Naive thymus-derived CD4-positive, alpha-beta T cell (primary cell): ENCODE measurements around the gene SPG21. TPM values are rescaled to one million over a fixed set of nuclear protein-coding genes. Genes with fewer than 3 reads are reported as not detected.

Experiments used
- ATAC-seq: fragments of 150-1000 bp; cut with Tn5 transposase; 2 replicates; pipeline ENCODE4 v1.10.0; 2021; ENCODE audit warnings: mild to moderate bottlenecking, moderate library complexity
- CTCF ChIA-PET: fragments of 350-600 bp; sonication (Branson Sonifier 250); formaldehyde crosslinking; loops from one replicate; lab custom pipeline; 2021; ENCODE audit warnings: antibody characterized with exemption; lab: Charles Lee
- POLR2A ChIA-PET: fragments of 350-600 bp; sonication (Branson Sonifier 250); formaldehyde crosslinking; loops from one replicate; lab custom pipeline; 2021; ENCODE audit warnings: antibody characterized with exemption, inconsistent platforms; lab: Charles Lee
- DNase-seq, 9 donors: peaks; one replicate each; pipeline versions ENCODE4 v3.0.0 to v3.0.0-alpha.2; 2020 to 2022; ENCODE audit warnings: mixed read lengths in 1 of 9
- H3K27ac ChIP-seq: one replicate; pipeline ENCODE4 v1.7.0; 2013; ENCODE audit warnings: mild to moderate bottlenecking, low read depth, low read length, moderate library complexity
- H3K27me3 ChIP-seq, 2 donors: one replicate each; pipeline ENCODE4 v1.7.0; 2013; ENCODE audit warnings: low read length in 2 of 2, mild to moderate bottlenecking in 2 of 2, moderate library complexity in 2 of 2; ENCODE audit not compliant: control insufficient read depth in 2 of 2, insufficient read depth in 2 of 2
- H3K36me3 ChIP-seq, 3 experiments: 1 replicate in 2 of 3; 2 replicates in 1 of 3; pipeline ENCODE4 v1.7.0; 2013; ENCODE audit warnings: low read length in 3 of 3, mild to moderate bottlenecking in 3 of 3, moderate library complexity in 1 of 3; ENCODE audit not compliant: insufficient read depth in 3 of 3, control insufficient read depth in 2 of 3
- H3K4me1 ChIP-seq, 2 donors: one replicate each; pipeline ENCODE4 v1.7.0; 2013; ENCODE audit warnings: low read length in 2 of 2, mild to moderate bottlenecking in 2 of 2, moderate library complexity in 1 of 2; ENCODE audit not compliant: control insufficient read depth in 2 of 2, insufficient read depth in 2 of 2
- H3K4me3 ChIP-seq: 2 replicates; pipeline ENCODE4 v1.7.0; 2013; ENCODE audit warnings: mild to moderate bottlenecking, low read length
- H3K9me3 ChIP-seq, 3 experiments: 1 replicate in 2 of 3; 2 replicates in 1 of 3; pipeline ENCODE4 v1.7.0; 2013; ENCODE audit warnings: low read length in 3 of 3; ENCODE audit not compliant: control insufficient read depth in 2 of 3
- H3K27ac Mint-ChIP-seq, 9 donors: one replicate each; pipeline ENCODE4 v1.8.0; 2020 to 2022; ENCODE audit warnings: mixed read lengths in 9 of 9, mild to moderate bottlenecking in 8 of 9, moderate library complexity in 5 of 9, inconsistent platforms in 2 of 9
- H3K27me3 Mint-ChIP-seq, 5 donors: one replicate each; pipeline ENCODE4 v1.8.0; 2021 to 2022; ENCODE audit warnings: mixed read lengths in 5 of 5, mild to moderate bottlenecking in 1 of 5
- H3K36me3 Mint-ChIP-seq, 5 donors: one replicate each; pipeline ENCODE4 v1.8.0; 2020 to 2022; ENCODE audit warnings: mixed read lengths in 5 of 5, mild to moderate bottlenecking in 3 of 5, inconsistent platforms in 1 of 5
- H3K4me1 Mint-ChIP-seq, 7 donors: one replicate each; pipeline ENCODE4 v1.8.0; 2020 to 2022; ENCODE audit warnings: mixed read lengths in 7 of 7, mild to moderate bottlenecking in 3 of 7, inconsistent platforms in 1 of 7
- H3K4me3 Mint-ChIP-seq, 10 donors: one replicate each; pipeline ENCODE4 v1.8.0; 2020 to 2022; ENCODE audit warnings: mild to moderate bottlenecking in 10 of 10, mixed read lengths in 10 of 10, moderate library complexity in 6 of 10, inconsistent platforms in 2 of 10
- H3K9me3 Mint-ChIP-seq, 11 donors: one replicate each; pipeline ENCODE4 v1.8.0; 2020 to 2022; ENCODE audit warnings: mixed read lengths in 11 of 11, mild to moderate bottlenecking in 4 of 11, inconsistent platforms in 1 of 11, moderate library complexity in 1 of 11
- intact Hi-C, 2 donors: fragments of 100-400 bp; cut with micrococcal nuclease; formaldehyde crosslinking; loops; one replicate each; pipeline ENCODE4 v1.15.1; 2023
- polyA plus RNA-seq, 2 donors: library from polyadenylated mRNA; unstranded; fragments of 300-500 nt; fragmentation: Illumina TruSeq; gene quantifications; one replicate each; pipeline ENCODE4 v1.2.3, GENCODE V29; 2021
- total RNA-seq, 6 experiments: library from RNA in 5 of 6; stranded (reverse) in 5 of 6; gene quantifications; 1 replicate in 5 of 6; 2 replicates in 1 of 6; pipeline ENCODE4 v1.2.3 and lab custom pipeline; 2021 to 2026

SPG21 gene
- total and polyA plus RNA-seq, 7 experiments from 2014 or later: 42.5 to 140 (median 63.6) TPM

DNA sequence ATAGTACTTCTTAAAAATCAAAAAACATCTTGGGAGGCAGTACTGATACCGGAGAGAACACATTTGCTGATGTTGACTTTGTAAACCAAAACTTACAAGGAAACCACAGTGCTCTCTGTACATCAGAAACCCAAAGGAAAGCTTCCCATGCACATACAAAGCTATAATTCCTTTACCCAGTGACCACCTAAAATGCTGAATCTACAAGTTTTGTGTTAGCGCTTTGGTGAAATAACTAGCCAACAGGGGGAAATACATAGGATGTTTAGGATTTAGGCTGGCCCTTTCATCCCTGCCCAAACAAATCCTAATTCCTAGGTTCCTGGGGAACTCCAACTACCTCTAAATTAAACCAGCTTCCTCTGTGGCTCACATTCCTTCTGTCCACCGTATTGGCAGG lies 15.3 kb upstream of the SPG21 start:
- POLR2A ChIA-PET: no interaction called here
- peaks cover 0 to 19% (median 9%) of the 10 kb centered on the region in 5 donors for H3K36me3 Mint-ChIP-seq

DNA sequence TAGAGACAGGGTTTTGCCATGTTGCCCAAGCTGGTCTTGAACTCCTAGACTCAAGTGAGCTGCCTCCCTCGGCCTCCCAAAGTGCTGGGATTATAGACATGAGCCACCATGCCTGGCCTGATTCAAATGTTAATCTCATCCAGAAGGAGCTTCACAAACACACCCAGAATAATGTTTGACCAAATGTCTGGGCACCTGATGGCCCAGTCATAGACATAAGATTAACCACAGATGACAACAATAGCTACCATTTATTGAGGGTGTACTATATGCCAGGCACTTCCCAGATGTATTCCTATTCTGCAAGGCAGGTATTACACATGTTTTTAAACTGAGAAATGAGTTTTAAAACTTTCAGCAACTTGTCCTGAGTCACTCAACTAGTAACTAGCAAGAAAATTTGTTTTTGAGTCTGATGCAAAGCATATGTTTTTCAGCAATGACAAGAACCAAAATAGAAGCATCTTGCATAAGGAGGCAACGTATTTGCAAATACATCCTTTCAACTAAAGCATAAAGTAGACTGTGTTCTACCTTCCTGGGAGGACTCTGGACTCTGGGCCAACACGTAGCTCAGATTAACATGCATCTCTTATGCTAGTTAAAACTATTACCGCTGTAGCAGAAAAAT lies 8.1 kb upstream of the SPG21 start:
- ATAC-seq: no peak
- POLR2A ChIA-PET: no interaction called here
- intact Hi-C loops: no loop called here
- Mint-ChIP-seq H3K4me3 (no peak overlapping the region), H3K27ac (no peak overlapping the region), H3K4me1 (peaks cover 0 to 5% (median 0%) of the 10 kb centered on the region in 7 donors), H3K27me3 (no peaks in the 10 kb centered on the region), H3K36me3 (peaks cover 0 to 4% (median under 1%) of the 10 kb centered on the region in 5 donors), H3K9me3 (peaks cover 0 to 3% (median 0%) of the 10 kb centered on the region in 11 donors)
- no peaks in the 10 kb centered on the region for H3K36me3 ChIP-seq
- no peak overlapping the region for H3K27ac ChIP-seq
- no peaks in the 10 kb centered on the region for H3K4me1 ChIP-seq
- DNase-seq: no peak
- no peak overlapping the region for H3K4me3 ChIP-seq
- H3K9me3 ChIP-seq: no peaks in the 10 kb centered on the region
- no peaks in the 10 kb centered on the region for H3K27me3 ChIP-seq
- CTCF ChIA-PET: no interaction called here

More for the DNA sequence above, 15.3 kb upstream of the SPG21 start:
- Histone ChIP-seq H3K4me3 (no peak overlapping the region), H3K27ac (no peak overlapping the region), H3K4me1 (no peaks in the 10 kb centered on the region), H3K9me3 (no peaks in the 10 kb centered on the region), H3K27me3 (no peaks in the 10 kb centered on the region), H3K36me3 (peaks cover 0 to 10% (median 0%) of the 10 kb centered on the region in 3 experiments)
- CTCF ChIA-PET: interaction anchor here (0.7 kb wide), 1 partner anchor 99 kb away, joined by 3 read pairs; no protein-coding TSS in a partner anchor
- H3K27me3 Mint-ChIP-seq: no peaks in the 10 kb centered on the region
- intact Hi-C loops: no loop called here
- no peak overlapping the region for H3K4me3 Mint-ChIP-seq
- H3K9me3 Mint-ChIP-seq: peaks cover 0 to 1% (median 0%) of the 10 kb centered on the region in 11 donors
- ATAC-seq: no peak
- H3K27ac Mint-ChIP-seq: peak overlapping the region in 1 of 9 donors; percentile 77
- DNase-seq: no peak
- H3K4me1 Mint-ChIP-seq: peaks cover 0 to 4% (median 0%) of the 10 kb centered on the region in 7 donors

DNA sequence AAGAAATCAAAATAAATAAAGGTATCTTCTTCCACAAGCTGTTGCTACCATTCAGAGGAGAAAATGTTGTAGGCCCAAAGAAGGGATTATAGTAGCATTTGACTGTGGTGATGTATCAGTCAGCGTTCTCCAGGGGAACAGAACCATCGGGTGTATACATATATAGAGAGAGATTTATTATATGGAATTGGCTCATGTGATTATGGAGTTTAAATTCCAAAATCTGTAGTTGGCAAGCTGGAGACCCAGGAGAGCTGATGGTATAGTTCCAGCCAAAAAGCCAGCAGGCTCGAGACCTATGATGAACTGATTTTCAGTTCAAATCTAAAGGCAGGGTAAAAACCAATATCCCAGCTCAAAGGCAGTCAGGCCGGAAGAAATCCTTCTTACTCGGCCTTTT lies 7.4 kb upstream of the SPG21 start:
- DNase-seq: no peak
- Histone ChIP-seq H3K27me3 (no peaks in the 10 kb centered on the region), H3K36me3 (no peaks in the 10 kb centered on the region), H3K27ac (no peak overlapping the region), H3K4me3 (no peak overlapping the region), H3K4me1 (no peaks in the 10 kb centered on the region), H3K9me3 (no peaks in the 10 kb centered on the region)
- Mint-ChIP-seq H3K4me3 (no peak overlapping the region), H3K4me1 (peaks cover 0 to 6% (median 0%) of the 10 kb centered on the region in 7 donors), H3K9me3 (peaks cover 0 to 1% (median 0%) of the 10 kb centered on the region in 11 donors), H3K36me3 (no peaks in the 10 kb centered on the region), H3K27me3 (no peaks in the 10 kb centered on the region), H3K27ac (no peak overlapping the region)
- intact Hi-C loops: no loop called here
- POLR2A ChIA-PET: no interaction called here
- no peak for ATAC-seq
- CTCF ChIA-PET: no interaction called here

DNA sequence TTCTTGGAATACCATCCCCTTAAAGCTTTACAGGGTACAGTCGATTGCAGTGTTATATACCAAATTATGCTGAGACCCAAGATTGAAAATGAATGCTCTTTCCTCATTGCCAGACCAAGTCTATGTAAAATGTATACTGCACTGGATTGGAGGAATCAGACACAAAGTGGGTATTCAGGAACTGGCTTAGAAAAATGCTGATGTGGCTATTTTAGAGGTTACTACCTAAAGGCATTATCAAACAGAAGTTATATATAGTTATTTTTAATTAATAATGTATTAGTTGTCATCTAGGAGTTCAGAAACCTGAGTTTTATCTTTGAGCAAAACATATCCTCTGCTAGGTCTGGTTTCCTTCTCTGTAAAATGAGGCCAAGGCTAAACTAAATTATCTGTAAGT lies 3.6 kb upstream of the SPG21 start:
- CTCF ChIA-PET: interaction anchor here (0.7 to 0.8 kb wide), 2 partner anchors 13 to 63 kb away, joined by 3 to 4 read pairs; no protein-coding TSS in a partner anchor
- no peaks in the 10 kb centered on the region for H3K27me3 Mint-ChIP-seq
- POLR2A ChIA-PET: interaction anchor here (0.6 to 0.7 kb wide), 2 partner anchors 35 to 167 kb away, joined by 3 read pairs; no protein-coding TSS in a partner anchor
- Histone ChIP-seq H3K27me3 (no peaks in the 10 kb centered on the region), H3K4me3 (no peak overlapping the region), H3K36me3 (peaks cover 0 to 4% (median 0%) of the 10 kb centered on the region in 3 experiments), H3K27ac (no peak overlapping the region), H3K9me3 (no peaks in the 10 kb centered on the region), H3K4me1 (peaks cover 0 to 3% of the 10 kb centered on the region in 2 donors)
- intact Hi-C loops: loop anchor here in 1 of 2 donors (5.0 kb wide), 1 partner anchor 304 kb away; the partner anchor contains the start of gene RNU5A-1
- H3K4me1 Mint-ChIP-seq: peaks cover 12 to 24% (median 23%) of the 10 kb centered on the region in 7 donors
- H3K4me3 Mint-ChIP-seq: peak overlapping the region in 3 of 10 donors; percentile 3 to 73 (median 38)
- no peaks in the 10 kb centered on the region for H3K36me3 Mint-ChIP-seq
- H3K9me3 Mint-ChIP-seq: peaks cover 0 to 1% (median 0%) of the 10 kb centered on the region in 11 donors
- ATAC-seq (no peak), DNase-seq (no peak)
- H3K27ac Mint-ChIP-seq: peak overlapping the region in 2 of 9 donors; percentile 70 to 71

DNA sequence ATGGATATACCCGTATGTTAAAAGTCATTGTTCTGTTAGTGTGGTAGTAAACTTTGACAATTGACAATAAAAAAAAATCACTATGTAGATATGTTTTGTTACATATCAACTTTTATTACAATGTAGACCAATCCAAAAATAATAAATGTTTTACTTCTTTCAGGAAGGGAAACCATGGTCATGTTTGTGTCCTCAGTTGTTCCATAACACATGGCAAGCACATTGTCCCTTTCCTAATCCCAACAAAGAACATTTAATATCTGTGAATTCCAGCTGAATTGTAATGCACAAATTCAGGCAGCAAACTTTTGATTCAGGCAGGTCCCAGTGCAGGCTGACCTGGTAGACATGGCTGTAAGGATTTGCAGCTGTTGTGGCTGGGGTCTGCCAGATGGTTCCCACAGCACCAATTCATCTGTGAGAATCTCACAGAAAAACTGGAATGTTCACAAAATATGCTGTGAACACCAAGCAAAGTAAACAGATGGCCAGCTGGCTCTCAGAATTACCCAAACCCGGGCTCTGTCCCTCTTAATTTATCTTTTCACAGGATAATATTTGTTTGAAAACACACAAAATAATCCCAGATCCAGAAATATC lies 1.9 kb upstream of the SPG21 start:
- ATAC-seq (no peak), DNase-seq (no peak)
- ChIA-PET CTCF (no interaction called here), POLR2A (interaction anchor here (0.8 kb wide), 1 partner anchor 194 kb away, joined by 3 read pairs; no protein-coding TSS in a partner anchor)
- Mint-ChIP-seq H3K4me1 (peaks cover 22 to 39% (median 37%) of the 10 kb centered on the region in 7 donors), H3K27ac (peak overlapping the region in 1 of 9 donors; percentile 59), H3K9me3 (peaks cover 0 to 1% (median 0%) of the 10 kb centered on the region in 11 donors), H3K27me3 (no peaks in the 10 kb centered on the region), H3K36me3 (peaks cover 0 to 6% (median 0%) of the 10 kb centered on the region in 5 donors), H3K4me3 (peak overlapping the region in 6 of 10 donors; percentile 7 to 52 (median 34))
- Histone ChIP-seq H3K4me3 (no peak overlapping the region), H3K4me1 (peaks cover 0 to 10% of the 10 kb centered on the region in 2 donors), H3K27me3 (no peaks in the 10 kb centered on the region), H3K9me3 (no peaks in the 10 kb centered on the region), H3K27ac (no peak overlapping the region), H3K36me3 (peaks cover 0 to 4% (median 0%) of the 10 kb centered on the region in 3 experiments)
- intact Hi-C loops: loop anchor here in 1 of 2 donors (2.0 to 5.0 kb wide), 2 partner anchors 97 to 306 kb away; partner anchors contain the start of gene RNU5A-1

DNA sequence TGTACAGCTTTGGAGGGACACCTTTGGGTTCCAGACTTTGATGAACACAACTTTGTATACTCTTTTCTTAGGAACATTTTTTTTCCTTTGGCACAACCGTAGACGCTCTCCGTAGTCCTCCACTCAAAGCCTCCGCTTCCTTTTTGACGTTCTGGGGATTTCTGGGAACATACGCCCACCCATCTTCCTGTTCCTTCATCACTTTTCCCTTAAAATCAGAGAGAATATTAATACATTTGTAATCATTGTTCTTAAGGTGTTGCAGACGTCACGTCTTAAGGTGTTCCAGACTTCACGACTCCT lies 405 bp upstream of the SPG21 start:
- POLR2A ChIA-PET: interaction anchor here (1.0 kb wide), 2 partner anchors 96 to 603 kb away, joined by 3 read pairs; partner anchors contain the start of gene TRIP4
- H3K27ac Mint-ChIP-seq: peak overlapping the region; percentile 81 to 98 (median 93)

More for the DNA sequence above, 405 bp upstream of the SPG21 start:
- Mint-ChIP-seq H3K4me3 (peak overlapping the region; percentile 93 to 99 (median 96)), H3K27me3 (no peaks in the 10 kb centered on the region), H3K36me3 (peaks cover 0 to 6% (median 3%) of the 10 kb centered on the region in 5 donors), H3K4me1 (peaks cover 30 to 50% (median 45%) of the 10 kb centered on the region in 7 donors), H3K9me3 (peaks cover 0 to 1% (median 0%) of the 10 kb centered on the region in 11 donors)
- Histone ChIP-seq H3K4me3 (peak overlapping the region; percentile 83), H3K27ac (peak overlapping the region; percentile 76), H3K36me3 (peaks cover 0 to 4% (median 0%) of the 10 kb centered on the region in 3 experiments), H3K9me3 (no peaks in the 10 kb centered on the region), H3K27me3 (no peaks in the 10 kb centered on the region), H3K4me1 (peaks cover 0 to 17% of the 10 kb centered on the region in 2 donors)
- CTCF ChIA-PET: no interaction called here
- ATAC-seq (no peak), DNase-seq (no peak)
- intact Hi-C loops: loop anchor here in 1 of 2 donors (1.0 to 5.0 kb wide), 6 partner anchors 39 to 827 kb away; partner anchors contain the start of genes CLPX, MTFMT, PPIB and RNU5A-1
